HepG2 (cell line): ENCODE measurements around the gene WNK2. TPM values are rescaled to one million over a fixed set of nuclear protein-coding genes. Genes with fewer than 3 reads are reported as not detected.
A peak's percentile ranks its signal among the peaks of the same experiment; 100 is the strongest.

Experiments used
- AHR ChIP-seq: IDR thresholded peaks from 2 replicates; pipeline ENCODE4 v1.6.1; 2018; ENCODE audit warnings: missing genetic modification reagents, missing compliant biosample characterization
- ELF3 ChIP-seq: IDR thresholded peaks from 2 replicates; pipeline ENCODE4 v1.6.1; 2016; ENCODE audit warnings: missing genetic modification reagents, missing compliant biosample characterization
- HNRNPK ChIP-seq: fragments of 200-400 bp; formaldehyde crosslinking; IDR thresholded peaks from 2 replicates; pipeline ENCODE4 v1.6.1; 2018; ENCODE audit warnings: low read length, low read depth, moderate library complexity, mild to moderate bottlenecking; ENCODE audit not compliant: poor library complexity, severe bottlenecking
- KDM6A ChIP-seq: IDR thresholded peaks from 2 replicates; pipeline ENCODE4 v1.6.1; 2016; ENCODE audit warnings: low read depth
- NR1H2 ChIP-seq: sonication (generic); formaldehyde crosslinking; IDR thresholded peaks from 2 replicates; pipeline ENCODE4 v1.8.1; 2022; ENCODE audit warnings: low read depth, missing genetic modification reagents, borderline replicate concordance
- PHF21A ChIP-seq: sonication (generic); formaldehyde crosslinking; IDR thresholded peaks from 2 replicates; pipeline ENCODE4 v1.5.0; 2020; ENCODE audit warnings: mild to moderate bottlenecking, missing genetic modification reagents
- POLR2AphosphoS2 ChIP-seq: IDR thresholded peaks from 2 replicates; pipeline ENCODE4 v1.6.1; 2011; ENCODE audit warnings: low read depth, low read length, improper control_type of control experiment
- REST ChIP-seq, 2 experiments: IDR thresholded peaks; 2 replicates each; pipeline ENCODE4 v1.6.1; 2011 to 2012; ENCODE audit warnings: low read length in 2 of 2, borderline replicate concordance in 1 of 2, low read depth in 1 of 2, mild to moderate bottlenecking in 1 of 2, moderate library complexity in 1 of 2
- RFXAP ChIP-seq: sonication (generic); formaldehyde crosslinking; IDR thresholded peaks from 2 replicates; pipeline ENCODE4 v1.4.0; 2020; ENCODE audit warnings: missing genetic modification reagents, borderline replicate concordance
- ZBTB25 ChIP-seq: IDR thresholded peaks from 2 replicates; pipeline ENCODE4 v1.6.1; 2018; ENCODE audit warnings: missing genetic modification reagents
- ZHX2 ChIP-seq, 2 experiments: sonication (generic) in 1 of 2; formaldehyde crosslinking in 1 of 2; IDR thresholded peaks; 2 replicates each; pipeline versions ENCODE4 v1.6.1 to v1.9.0; 2014 to 2022; ENCODE audit warnings: antibody characterized with exemption in 1 of 2, borderline replicate concordance in 1 of 2, inconsistent platforms in 1 of 2, low read depth in 1 of 2, missing genetic modification reagents in 1 of 2
- ZNF329 ChIP-seq: sonication (generic); formaldehyde crosslinking; IDR thresholded peaks from 2 replicates; pipeline ENCODE4 v1.9.0; 2021; ENCODE audit warnings: low read depth, mild to moderate bottlenecking, missing genetic modification reagents
- ZNF576 ChIP-seq: sonication (generic); formaldehyde crosslinking; IDR thresholded peaks from 2 replicates; pipeline ENCODE4 v1.4.0; 2020; ENCODE audit warnings: mild to moderate bottlenecking, missing genetic modification reagents
- ZNF577 ChIP-seq: sonication (generic); formaldehyde crosslinking; IDR thresholded peaks from 2 replicates; pipeline ENCODE4 v1.4.0; 2020; ENCODE audit warnings: mild to moderate bottlenecking, low read depth, missing genetic modification reagents, borderline replicate concordance
- ZNF607 ChIP-seq: sonication (generic); formaldehyde crosslinking; IDR thresholded peaks from 2 replicates; pipeline ENCODE4 v1.5.1; 2020; ENCODE audit warnings: missing genetic modification reagents, mild to moderate bottlenecking, borderline replicate concordance
- polyA plus RNA-seq, 8 experiments: library from polyadenylated mRNA; depleted of rRNA in 3 of 8; stranded (reverse) in 7 of 8; unstranded in 1 of 8; fragments of >200 nt; fragmentation: Illumina TruSeq in 4 of 8; extraction: Trizol in 4 of 8; gene quantifications; 2 replicates each; pipeline versions ENCODE4 v1.2.1 to v1.2.3, GENCODE V29; 2011 to 2016; ENCODE audit warnings: low read depth in 4 of 8, missing spikeins in 1 of 8, mixed read lengths in 1 of 8; ENCODE audit not compliant: insufficient read depth in 1 of 8
- total RNA-seq, 5 experiments: library from RNA; depleted of rRNA; stranded (reverse); fragments of >200 nt; fragmentation: Illumina TruSeq; extraction: Trizol; gene quantifications; 2 replicates each; pipeline ENCODE4 v1.2.3, GENCODE V29; 2016; ENCODE audit warnings: low read depth in 1 of 5

The WNK2 gene
- total and polyA plus RNA-seq, 2 of the 13 experiments (the other 11 are each of a cell fraction or from before 2014, with no cell fraction given), result 10.5 to 12.0 TPM

- TF ChIP-seq REST (IDR thresholded peaks at IDR 0.05; ENCODE audit: borderline replicate concordance in 1 of 2, low read depth in 1 of 2, low read length in 2 of 2) (no peak), NR1H2 (CRISPR knock-in tag) (no peak), KDM6A (CRISPR knock-in tag) (no peak), HNRNPK (no peak), AHR (CRISPR knock-in tag) (no peak), ZBTB25 (CRISPR knock-in tag) (no peak), ZNF607 (no peak), RFXAP (no peak), ZHX2 (IDR thresholded peaks at IDR 0.05; ENCODE audit: low read depth) (no peak), ZHX2 (CRISPR knock-in tag; IDR thresholded peaks at IDR 0.05; ENCODE audit: borderline replicate concordance) (no peak), ZNF329 (CRISPR knock-in tag) (no peak), PHF21A (CRISPR knock-in tag) (0 out of 2 replicates have a peak, but pooled peaks have one; percentile 38), ZNF576 (no peak), POLR2AphosphoS2 (no peak), ELF3 (CRISPR knock-in tag) (0 out of 2 replicates have a peak, but pooled peaks have one; percentile 40), ZNF577 (no peak)
Measured at GRCh38 chr9:93178851-93179786, 4.8 kb upstream of the WNK2 start (continued).
